ENCODE results near the gene OVAAL.

OVAAL gene

GRCh38 chr1:180555411-180555810 lies 3.4 kb upstream of the OVAAL start:
- Histone ChIP-seq H3K27me3 (ENCODE audit: control insufficient read depth, low read length) (peaks cover 19% of the 10 kb centered on the region; the same call in 1 of the 2 replicates), H3F3A (ENCODE audit: control insufficient read depth, insufficient read depth) (no peaks in the 10 kb centered on the region), H3K79me2 (ENCODE audit: control insufficient read depth, low read length) (no peaks in the 10 kb centered on the region), H4K20me1 (ENCODE audit: control insufficient read depth, insufficient read depth, low read depth, low read length) (no peaks in the 10 kb centered on the region), H3K27ac (ENCODE audit: low read depth, low read length) (no peak overlapping the region), H3K4me1 (ENCODE audit: control insufficient read depth, low read length) (no peaks in the 10 kb centered on the region), H3K9me2 (replicated peaks; ENCODE audit: control insufficient read depth, low read length) (no peaks in the 10 kb centered on the region), H3K36me3 (ENCODE audit: control insufficient read depth, low read length) (no peaks in the 10 kb centered on the region), H3K9me3 (ENCODE audit: control insufficient read depth, insufficient read depth, low read length) (no peaks in the 10 kb centered on the region), H3K4me2 (ENCODE audit: low read length) (no peak overlapping the region), H3K4me3 (ENCODE audit: low read length) (no peak overlapping the region)
- TF ChIP-seq CTCF (IDR thresholded peaks at IDR 0.05; ENCODE audit: low read depth, low read length, poor library complexity, severe bottlenecking) (no peak), EZH2phosphoT487 (IDR thresholded peaks at IDR 0.05; ENCODE audit: borderline replicate concordance, low read length) (no peak)

- H3K4me1 ChIP-seq (ENCODE audit: control insufficient read depth, low read length) = no peaks in the 10 kb centered on the region
- no peaks in the 10 kb centered on the region for H4K20me1 ChIP-seq (ENCODE audit: control insufficient read depth, insufficient read depth, low read depth, low read length)
- no peaks in the 10 kb centered on the region for H3K79me2 ChIP-seq (ENCODE audit: control insufficient read depth, low read length)
- H3K4me2 ChIP-seq (ENCODE audit: low read length) = no peak overlapping the region
- no peak overlapping the region for H3K4me3 ChIP-seq (ENCODE audit: low read length)
- no peaks in the 10 kb centered on the region for H3K9me2 ChIP-seq (replicated peaks; ENCODE audit: control insufficient read depth, low read length)
- no peaks in the 10 kb centered on the region for H3K36me3 ChIP-seq (ENCODE audit: control insufficient read depth, low read length)
- H3F3A ChIP-seq (ENCODE audit: control insufficient read depth, insufficient read depth) = no peaks in the 10 kb centered on the region
- no peak overlapping the region for H3K27ac ChIP-seq (ENCODE audit: low read depth, low read length)
- H3K27me3 ChIP-seq (ENCODE audit: control insufficient read depth, low read length) = peaks cover 24% of the 10 kb centered on the region
- no peaks in the 10 kb centered on the region for H3K9me3 ChIP-seq (ENCODE audit: control insufficient read depth, insufficient read depth, low read length)
- TF ChIP-seq CTCF (IDR thresholded peaks at IDR 0.05; ENCODE audit: low read depth, low read length, poor library complexity, severe bottlenecking) = no peak
- no peak for TF ChIP-seq EZH2phosphoT487 (IDR thresholded peaks at IDR 0.05; ENCODE audit: borderline replicate concordance, low read length)
Observed at GRCh38 chr1:180560200-180560867, 1.6 kb downstream of the OVAAL start.

GRCh38 chr1:180560868-180561600 lies 2.3 kb downstream of the OVAAL start:
- H3K4me2 ChIP-seq (ENCODE audit: low read length) = no peak overlapping the region
- no peaks in the 10 kb centered on the region for H3K4me1 ChIP-seq (ENCODE audit: control insufficient read depth, low read length)
- H3K36me3 ChIP-seq (ENCODE audit: control insufficient read depth, low read length) = no peaks in the 10 kb centered on the region
- no peaks in the 10 kb centered on the region for H3K79me2 ChIP-seq (ENCODE audit: control insufficient read depth, low read length)
- no peaks in the 10 kb centered on the region for H3K9me2 ChIP-seq (replicated peaks; ENCODE audit: control insufficient read depth, low read length)
- peaks cover 20% of the 10 kb centered on the region for H3K27me3 ChIP-seq (ENCODE audit: control insufficient read depth, low read length)
- no peaks in the 10 kb centered on the region for H4K20me1 ChIP-seq (ENCODE audit: control insufficient read depth, insufficient read depth, low read depth, low read length)
- H3K4me3 ChIP-seq (ENCODE audit: low read length) = no peak overlapping the region
- TF ChIP-seq CTCF (IDR thresholded peaks at IDR 0.05; ENCODE audit: low read depth, low read length, poor library complexity, severe bottlenecking) (no peak), EZH2phosphoT487 (IDR thresholded peaks at IDR 0.05; ENCODE audit: borderline replicate concordance, low read length) (no peak)
- no peak overlapping the region for H3K27ac ChIP-seq (ENCODE audit: low read depth, low read length)
- H3K9me3 ChIP-seq (ENCODE audit: control insufficient read depth, insufficient read depth, low read length) = no peaks in the 10 kb centered on the region
- H3F3A ChIP-seq (ENCODE audit: control insufficient read depth, insufficient read depth) = no peaks in the 10 kb centered on the region

Data from DOHH2 (cell line).